ENCODE results near the gene ALG3. TPM values are rescaled to one million over a fixed set of nuclear protein-coding genes. Genes with fewer than 3 reads are reported as not detected.

The ALG3 gene
- total RNA-seq, 4 donors from 2014 or later = 42.2 to 56.6 (median 52.3) TPM

GRCh38 chr3:184211718-184212117 lies 37.0 kb downstream of the ALG3 start:
- TF ChIP-seq CTCF (IDR thresholded peaks at IDR 0.05) = no peak
- DNase-seq (ENCODE audit: low spot score) (no peak), ATAC-seq (ENCODE audit: low FRiP score) (no peak)

GRCh38 chr3:184211297-184211696 lies 37.5 kb downstream of the ALG3 start:
- ATAC-seq (ENCODE audit: low FRiP score) = no peak
- no peak for DNase-seq (ENCODE audit: low spot score)
- TF ChIP-seq CTCF (IDR thresholded peaks at IDR 0.05) = no peak

DNA sequence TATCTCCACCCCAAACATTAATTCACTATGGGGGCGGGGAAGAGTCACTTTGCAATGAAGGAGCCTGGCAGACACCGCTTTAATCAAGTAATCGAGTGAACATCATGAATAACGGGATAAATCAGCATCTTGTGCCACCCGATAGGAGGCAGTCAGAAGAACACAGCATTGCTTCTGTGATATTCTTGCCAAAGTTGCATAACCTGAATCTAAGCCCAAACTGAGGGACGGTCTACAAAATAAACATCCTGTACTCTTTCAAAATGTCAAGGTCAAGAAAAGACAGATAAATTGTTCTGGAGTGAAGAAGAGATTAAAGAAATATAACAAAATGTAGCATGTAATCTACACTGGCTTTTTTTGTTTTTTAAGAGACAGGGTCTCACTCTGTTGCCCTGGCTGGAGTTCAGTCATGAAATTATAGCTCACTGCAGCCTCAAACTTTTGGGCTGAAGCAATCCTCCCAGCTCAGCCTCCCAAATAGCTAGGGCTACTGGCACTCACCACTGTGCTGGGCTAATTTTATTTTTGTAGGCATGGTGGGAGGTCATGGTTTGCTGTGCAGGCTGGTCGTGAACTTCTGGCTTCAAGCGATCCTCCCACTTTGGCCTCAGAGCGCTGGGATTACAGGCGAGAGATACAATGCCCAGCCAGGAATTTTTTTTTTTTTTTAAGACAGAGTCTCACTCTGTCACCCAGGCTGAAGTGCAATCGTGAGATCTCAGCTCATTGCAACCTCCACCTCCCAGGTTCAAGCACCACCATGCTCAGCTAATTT lies 39.4 kb downstream of the ALG3 start:
- ATAC-seq (ENCODE audit: low FRiP score) = no peak
- TF ChIP-seq CTCF (IDR thresholded peaks at IDR 0.05) = no peak
- DNase-seq (ENCODE audit: low spot score) = no peak

DNA sequence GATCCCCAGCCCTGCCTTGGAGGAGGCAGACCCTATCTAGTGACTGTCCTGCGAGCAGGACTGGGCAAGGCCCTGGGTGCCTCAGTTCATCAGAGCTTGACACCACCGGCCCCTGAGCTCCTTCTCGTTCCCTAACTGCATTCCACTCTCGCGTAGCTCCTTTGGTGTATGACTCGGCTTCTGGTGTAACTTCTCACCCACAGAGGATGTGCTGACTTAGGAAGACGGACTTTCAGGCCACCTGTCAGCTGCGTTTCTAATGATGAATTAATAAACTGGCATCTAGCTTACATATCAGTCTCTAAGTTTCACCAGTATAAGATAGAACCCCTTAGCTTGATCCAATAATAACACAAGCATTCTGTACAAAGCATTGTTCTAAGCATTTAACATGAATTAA lies 45.2 kb downstream of the ALG3 start:
- DNase-seq (ENCODE audit: low spot score) (no peak), ATAC-seq (ENCODE audit: low FRiP score) (no peak)
- no peak for TF ChIP-seq CTCF (IDR thresholded peaks at IDR 0.05)

DNA sequence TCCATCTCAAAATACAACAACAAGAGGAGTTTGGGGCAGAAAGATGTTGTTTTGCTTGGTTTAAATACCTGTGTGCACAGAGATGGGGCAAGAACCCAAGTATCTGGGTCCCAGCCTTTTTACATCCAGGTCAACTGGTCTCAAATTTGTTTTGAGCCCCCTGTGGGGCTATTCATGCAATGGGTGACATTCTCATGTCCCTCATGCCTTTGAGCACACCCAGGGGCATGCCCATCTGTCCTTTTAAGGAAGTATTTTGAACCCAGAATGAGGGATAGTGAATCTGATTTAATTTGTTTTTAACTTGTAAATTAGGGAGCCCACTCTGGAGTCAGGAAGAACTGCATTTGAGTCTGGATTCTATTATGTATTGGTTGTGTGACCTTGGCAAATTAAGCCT lies 47.9 kb downstream of the ALG3 start:
- TF ChIP-seq CTCF (IDR thresholded peaks at IDR 0.05) = no peak
- DNase-seq (ENCODE audit: low spot score) (no peak), ATAC-seq (ENCODE audit: low FRiP score) (no peak)

GRCh38 chr3:184198509-184198908 lies 50.3 kb downstream of the ALG3 start:
- DNase-seq (ENCODE audit: low spot score) = no peak
- no peak for TF ChIP-seq CTCF (IDR thresholded peaks at IDR 0.05)
- ATAC-seq (ENCODE audit: low FRiP score) = no peak

GRCh38 chr3:184196536-184196935 lies 52.2 kb downstream of the ALG3 start:
- DNase-seq (ENCODE audit: low spot score) = no peak
- TF ChIP-seq CTCF (IDR thresholded peaks at IDR 0.05) = no peak
- ATAC-seq (ENCODE audit: low FRiP score) = no peak

All from omental fat pad (tissue), 4 donors.